HL-60 (cell line): ENCODE results near the gene FNIP2.
A peak's percentile ranks its signal among the peaks of the same experiment; 100 is the strongest.

Experiments used
- DNase-seq, 2 experiments: peaks; one replicate each; pipeline ENCODE4 v3.0.0-alpha.2; 2010 to 2020; ENCODE audit warnings: low read depth in 1 of 2, low spot score in 1 of 2
- H3K27ac ChIP-seq: fragments of 250-450 bp; sonication (Bioruptor Pico); replicated peaks from 2 replicates; pipeline ENCODE4 v1.5.1; 2020; ENCODE audit warnings: mild to moderate bottlenecking, moderate library complexity
- H3K27me3 ChIP-seq: fragments of 250-450 bp; sonication (Bioruptor Pico); 2 replicates; pipeline ENCODE4 v1.5.1; 2021; ENCODE audit warnings: mild to moderate bottlenecking, moderate library complexity; ENCODE audit not compliant: insufficient read depth, poor library complexity, severe bottlenecking
- H3K4me3 ChIP-seq: replicated peaks from 2 replicates; pipeline ENCODE4 v1.5.1; 2011; ENCODE audit warnings: mild to moderate bottlenecking, control low read depth, low read length; ENCODE audit not compliant: insufficient read depth
- CTCF ChIP-seq: IDR thresholded peaks from one replicate; pipeline ENCODE4 v1.5.1; 2011; ENCODE audit warnings: low read length, control low read depth, inconsistent platforms; ENCODE audit not compliant: insufficient read depth
- GABPA ChIP-seq: IDR thresholded peaks from 2 replicates; pipeline ENCODE4 v1.6.1; 2012; ENCODE audit warnings: low read depth
- POLR2AphosphoS5 ChIP-seq: IDR thresholded peaks from 2 replicates; pipeline ENCODE4 v1.6.1; 2012; ENCODE audit warnings: low read depth
- REST ChIP-seq: IDR thresholded peaks from 2 replicates; pipeline ENCODE4 v1.6.1; 2012; ENCODE audit warnings: low read depth; ENCODE audit not compliant: insufficient replicate concordance
- SPI1 ChIP-seq: IDR thresholded peaks from 2 replicates; pipeline ENCODE4 v1.6.1; 2012; ENCODE audit warnings: low read depth, mild to moderate bottlenecking, borderline replicate concordance

Gene FNIP2

GRCh38 chr4:158850371-158850770, 81.5 kb downstream of the FNIP2 start:
- Histone ChIP-seq H3K27ac (no peak overlapping the region), H3K27me3 (no peaks in the 10 kb centered on the region), H3K4me3 (no peak overlapping the region)
- TF ChIP-seq REST (no peak), GABPA (no peak), CTCF (no peak), POLR2AphosphoS5 (no peak), SPI1 (no peak)
- no peak for DNase-seq

- Histone ChIP-seq H3K27me3 (no peaks in the 10 kb centered on the region), H3K27ac (no peak overlapping the region), H3K4me3 (no peak overlapping the region)
- TF ChIP-seq CTCF (peak; percentile 20), SPI1 (no peak)
- DNase-seq: no peak
Measured at GRCh38 chr4:158850800-158851644, 82.2 kb downstream of the FNIP2 start.

- TF ChIP-seq CTCF (no peak), POLR2AphosphoS5 (no peak)
Measured at GRCh38 chr4:158854236-158854635, 85.4 kb downstream of the FNIP2 start.

GRCh38 chr4:158856852-158857251, 88.0 kb downstream of the FNIP2 start:
- TF ChIP-seq GABPA (no peak), SPI1 (no peak), CTCF (no peak)
- no peak for DNase-seq
- H3K27ac ChIP-seq: no peak overlapping the region
- H3K27me3 ChIP-seq: no peaks in the 10 kb centered on the region
- no peak overlapping the region for H3K4me3 ChIP-seq

More at GRCh38 chr4:158854236-158854635, 85.4 kb downstream of the FNIP2 start:
- DNase-seq: no peak
- no peak overlapping the region for H3K27ac ChIP-seq
- H3K4me3 ChIP-seq: no peak overlapping the region
- H3K27me3 ChIP-seq: no peaks in the 10 kb centered on the region
